H54 (cell line): ENCODE data around the gene SYMPK.
A peak's percentile ranks its signal among the peaks of the same experiment; 100 is the strongest.

Experiments
- DNase-seq: peaks from one replicate; pipeline ENCODE4 v3.0.0; 2011; ENCODE audit warnings: low spot score, mixed read lengths; ENCODE audit not compliant: insufficient read length
- FAIRE-seq: peaks from 3 replicates; lab custom pipeline; 2011; peaks lifted over from hg19 to GRCh38; lab: Jason Lieb, UNC
- POLR2A ChIP-seq: IDR thresholded peaks from 2 replicates; pipeline ENCODE4 v1.6.1; 2011; ENCODE audit warnings: low read depth, mild to moderate bottlenecking, low read length

The SYMPK gene

GRCh38 chr19:45865269-45865948, 2.5 kb upstream of the SYMPK start:
- DNase-seq (no peak), FAIRE-seq (no peak)
- no peak for TF ChIP-seq POLR2A

- DNase-seq (no peak), FAIRE-seq (no peak)
- TF ChIP-seq POLR2A: no peak
These were observed 1.7 kb upstream of the SYMPK start for GRCh38 chr19:45864629-45865082.

- FAIRE-seq (no peak), DNase-seq (peak; percentile 53)
- TF ChIP-seq POLR2A: no peak
These were observed 1.1 kb upstream of the SYMPK start, which contains the start of gene FOXA3 for GRCh38 chr19:45863840-45864628. TSS of gene FOXA3 (plus strand) at chr19:45864326. CDS start at chr19:45864457, 131 bp downstream.

- TF ChIP-seq POLR2A: no peak
- FAIRE-seq: peak; percentile 84
- no peak for DNase-seq
These were observed 440 bp upstream of the SYMPK start for GRCh38 chr19:45863335-45863839.

- no peak for DNase-seq
- TF ChIP-seq POLR2A: no peak
- FAIRE-seq: no peak
These were observed 730 bp downstream of the SYMPK start for GRCh38 chr19:45862271-45862563.

GRCh38 chr19:45860359-45861259, 2.3 kb downstream of the SYMPK start:
- no peak for DNase-seq
- no peak for TF ChIP-seq POLR2A
- FAIRE-seq: no peak

GRCh38 chr19:45854167-45854778, 8.7 kb downstream of the SYMPK start:
- TF ChIP-seq POLR2A: no peak
- DNase-seq (no peak), FAIRE-seq (no peak)

- DNase-seq (no peak), FAIRE-seq (no peak)
- TF ChIP-seq POLR2A: no peak
These were observed 10.0 kb downstream of the SYMPK start for GRCh38 chr19:45852983-45853382.

- DNase-seq (no peak), FAIRE-seq (no peak)
- TF ChIP-seq POLR2A: no peak
These were observed 10.7 kb downstream of the SYMPK start for GRCh38 chr19:45852145-45852750.

- DNase-seq: no peak
- TF ChIP-seq POLR2A: no peak
- no peak for FAIRE-seq
These were observed 14.0 kb downstream of the SYMPK start for GRCh38 chr19:45848922-45849321.

- TF ChIP-seq POLR2A: no peak
- no peak for DNase-seq
- no peak for FAIRE-seq
These were observed 15.3 kb downstream of the SYMPK start for GRCh38 chr19:45847663-45848062.

- DNase-seq: no peak
- no peak for FAIRE-seq
- TF ChIP-seq POLR2A: no peak
These were observed 20.7 kb downstream of the SYMPK start for GRCh38 chr19:45842198-45842597.

GRCh38 chr19:45834970-45835369, 28.0 kb downstream of the SYMPK start:
- TF ChIP-seq POLR2A: no peak
- FAIRE-seq (no peak), DNase-seq (no peak)
